ENCODE measurements around the gene ENOX1.

ENOX1 gene

GRCh38 chr13:43669964-43670363 lies 116.8 kb downstream of the ENOX1 start:
- DNase-seq (ENCODE audit: low spot score), result no peak

- no peak for DNase-seq (ENCODE audit: low spot score)
Observed at GRCh38 chr13:43669101-43669500, 117.7 kb downstream of the ENOX1 start.

- DNase-seq (ENCODE audit: low spot score), result no peak
Observed at GRCh38 chr13:43666403-43666802, 120.4 kb downstream of the ENOX1 start.

DNA sequence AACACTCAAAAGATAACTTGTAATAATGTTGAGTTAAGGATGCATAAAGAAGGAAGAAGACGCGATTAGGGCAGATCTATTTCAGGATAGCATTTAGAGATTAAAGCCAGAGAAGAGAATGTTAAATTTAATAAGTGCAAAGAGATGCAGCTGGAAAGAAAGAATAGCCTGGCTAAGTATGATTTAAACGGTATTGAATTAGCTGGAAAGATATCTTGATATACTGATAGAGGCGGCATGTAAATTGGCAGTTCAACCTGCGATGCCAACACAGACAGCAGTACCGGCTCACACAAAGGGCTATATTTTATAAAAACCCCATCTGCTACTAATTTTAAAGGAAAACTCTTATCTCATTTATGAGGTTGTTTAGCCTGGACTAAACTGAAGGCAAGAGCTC lies 121.4 kb downstream of the ENOX1 start:
- DNase-seq (ENCODE audit: low spot score), result no peak

DNA sequence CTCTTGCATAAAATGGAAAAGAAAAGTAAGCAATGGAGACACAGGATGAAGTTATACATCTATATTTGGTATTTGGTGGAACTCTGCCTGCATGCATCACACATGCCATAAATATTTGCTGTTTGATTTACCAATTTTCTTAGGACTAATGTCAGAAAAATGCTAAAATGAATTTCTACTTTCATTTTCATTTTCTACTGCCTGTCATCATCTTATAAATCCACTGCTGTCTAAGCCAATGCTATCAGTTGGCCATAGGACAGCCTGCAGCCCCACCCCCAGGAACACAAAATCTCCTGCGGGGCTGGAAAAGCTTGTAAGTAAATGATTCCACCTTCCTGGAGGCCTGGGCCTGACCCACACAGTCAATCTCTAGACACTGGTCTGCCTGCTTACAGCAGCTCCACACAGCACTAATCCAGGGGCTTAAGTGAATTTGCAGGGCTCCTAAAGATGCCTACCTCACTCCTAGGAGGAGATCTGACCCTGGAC lies 122.0 kb downstream of the ENOX1 start:
- no peak for DNase-seq (ENCODE audit: low spot score)

DNA sequence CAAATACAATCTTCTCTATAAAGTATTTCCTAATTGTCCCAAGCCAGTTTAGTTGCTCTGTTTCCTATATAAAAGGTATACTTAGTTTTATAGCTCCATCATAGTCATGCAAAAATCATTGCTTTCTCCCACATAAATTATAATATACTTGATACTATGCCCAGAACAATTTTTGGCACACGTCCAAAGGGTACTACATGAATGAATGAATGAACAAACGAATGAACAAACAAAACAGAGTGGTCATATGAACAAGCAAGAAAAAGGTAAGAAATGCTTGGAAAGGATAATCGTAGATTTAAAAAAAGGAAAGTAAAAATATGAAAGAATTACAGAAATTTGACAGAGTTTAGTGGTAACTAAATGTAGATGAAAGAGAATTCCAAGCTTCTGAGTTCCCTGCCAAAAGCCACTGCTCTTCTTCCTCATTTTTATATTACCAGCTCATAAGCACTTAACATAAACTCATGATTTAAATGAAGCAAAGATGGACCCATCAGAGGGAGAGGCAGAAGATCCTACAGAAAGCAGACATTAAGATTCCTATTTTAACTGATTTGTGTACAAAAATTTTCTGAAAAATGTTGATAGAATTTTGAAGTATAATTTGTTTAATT lies 123.2 kb downstream of the ENOX1 start:
- no peak for DNase-seq (ENCODE audit: low spot score)

- no peak for DNase-seq (ENCODE audit: low spot score)
Observed at GRCh38 chr13:43662976-43663375, 123.8 kb downstream of the ENOX1 start.

DNA sequence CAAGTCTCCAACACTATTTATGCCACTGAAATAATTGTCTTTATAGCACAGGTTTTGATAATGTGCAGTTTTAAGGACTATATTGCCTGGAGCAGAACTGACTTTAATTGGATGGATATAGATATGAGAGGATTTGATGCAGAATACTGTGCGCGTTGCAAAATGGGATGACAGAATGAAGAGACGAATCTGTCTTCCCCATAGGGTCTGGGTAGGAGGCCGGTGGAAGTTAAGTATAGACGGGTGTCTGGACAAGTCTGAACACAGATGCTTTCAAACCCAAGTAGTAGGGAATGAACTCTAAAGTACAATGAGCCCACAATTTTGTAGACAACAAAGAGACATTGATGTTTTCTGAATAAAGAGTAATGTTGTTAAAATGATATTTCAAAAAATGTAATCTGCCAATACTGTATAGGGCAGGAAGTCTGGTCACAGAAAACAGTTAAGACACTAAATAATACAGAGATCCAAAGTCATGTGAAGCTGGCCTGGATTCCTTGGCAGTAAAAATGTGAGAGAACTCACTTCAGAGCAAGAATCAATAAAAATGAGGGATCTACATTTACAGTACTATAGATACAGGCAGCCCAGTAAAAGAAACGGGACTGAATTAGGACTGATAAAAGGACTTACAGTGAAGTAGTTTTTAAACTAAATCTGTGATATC lies 125.5 kb downstream of the ENOX1 start:
- DNase-seq (ENCODE audit: low spot score), result no peak

- DNase-seq (ENCODE audit: low spot score), result no peak
Observed at GRCh38 chr13:43657485-43657884, 129.3 kb downstream of the ENOX1 start.

- DNase-seq (ENCODE audit: low spot score), result no peak
Observed at GRCh38 chr13:43653980-43654379, 132.8 kb downstream of the ENOX1 start.

DNA sequence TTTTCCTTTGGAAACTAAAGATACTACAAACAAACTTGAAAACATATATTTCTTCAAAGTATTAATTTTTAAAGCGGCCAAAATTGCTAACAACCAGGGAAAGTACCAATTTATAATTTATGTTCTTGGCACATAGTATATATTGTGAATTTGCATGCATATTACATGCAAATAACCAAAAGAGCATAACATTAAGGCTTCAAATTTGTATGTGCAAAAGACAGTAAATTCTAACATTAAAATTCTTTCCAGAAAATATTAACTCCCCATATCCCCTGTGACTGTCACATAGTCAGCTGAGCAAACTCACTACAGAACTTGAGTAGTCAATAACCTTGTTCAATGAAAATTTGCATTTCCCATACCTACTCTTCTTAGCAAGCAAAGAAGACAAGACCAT lies 133.4 kb downstream of the ENOX1 start:
- no peak for DNase-seq (ENCODE audit: low spot score)

GRCh38 chr13:43652760-43653159 lies 134.0 kb downstream of the ENOX1 start:
- no peak for DNase-seq (ENCODE audit: low spot score)

DNA sequence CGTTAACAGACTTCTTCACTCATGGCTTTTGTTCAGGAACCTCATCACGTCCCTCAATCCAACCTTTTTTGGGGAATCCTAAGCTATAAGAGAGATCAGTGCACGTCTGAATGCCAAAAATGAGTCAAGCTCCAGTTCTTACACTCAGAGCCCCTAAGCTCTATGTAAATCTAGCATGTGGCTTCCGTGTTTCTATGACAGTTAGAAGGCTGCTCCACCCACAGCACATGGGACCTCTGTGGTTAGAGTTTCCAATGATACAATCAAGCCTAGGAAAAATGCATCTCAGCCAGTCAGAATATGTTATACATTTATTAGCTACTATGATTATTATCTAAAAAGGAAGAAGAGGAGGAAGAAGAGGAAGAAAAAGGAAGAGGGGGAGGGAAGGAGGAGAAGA lies 135.9 kb downstream of the ENOX1 start:
- DNase-seq (ENCODE audit: low spot score), result no peak

GRCh38 chr13:43648733-43649132 lies 138.0 kb downstream of the ENOX1 start:
- no peak for DNase-seq (ENCODE audit: low spot score)

GRCh38 chr13:43647471-43647870 lies 139.3 kb downstream of the ENOX1 start:
- no peak for DNase-seq (ENCODE audit: low spot score)

GRCh38 chr13:43640476-43640875 lies 146.3 kb downstream of the ENOX1 start:
- no peak for DNase-seq (ENCODE audit: low spot score)

DNA sequence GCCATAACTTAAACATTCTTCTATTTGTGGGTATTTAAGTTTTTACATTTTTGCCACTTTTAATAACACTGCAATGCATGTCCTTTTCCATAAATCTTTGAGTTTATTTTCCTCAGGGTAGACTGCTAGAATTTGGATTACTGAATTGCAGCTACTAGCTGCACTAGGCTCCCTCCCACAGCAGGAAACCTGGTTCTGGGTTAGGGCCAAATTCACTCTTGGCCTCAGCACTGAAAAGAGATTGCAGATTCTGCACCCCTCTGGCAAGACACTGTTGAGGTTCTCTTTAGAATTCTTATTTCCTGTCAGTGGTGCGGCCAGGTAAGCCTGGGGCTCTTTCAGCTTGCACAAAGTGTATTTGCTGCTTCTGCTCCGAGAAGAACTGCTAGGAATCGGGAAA lies 155.7 kb downstream of the ENOX1 start:
- no peak for DNase-seq (ENCODE audit: low spot score)

DNA sequence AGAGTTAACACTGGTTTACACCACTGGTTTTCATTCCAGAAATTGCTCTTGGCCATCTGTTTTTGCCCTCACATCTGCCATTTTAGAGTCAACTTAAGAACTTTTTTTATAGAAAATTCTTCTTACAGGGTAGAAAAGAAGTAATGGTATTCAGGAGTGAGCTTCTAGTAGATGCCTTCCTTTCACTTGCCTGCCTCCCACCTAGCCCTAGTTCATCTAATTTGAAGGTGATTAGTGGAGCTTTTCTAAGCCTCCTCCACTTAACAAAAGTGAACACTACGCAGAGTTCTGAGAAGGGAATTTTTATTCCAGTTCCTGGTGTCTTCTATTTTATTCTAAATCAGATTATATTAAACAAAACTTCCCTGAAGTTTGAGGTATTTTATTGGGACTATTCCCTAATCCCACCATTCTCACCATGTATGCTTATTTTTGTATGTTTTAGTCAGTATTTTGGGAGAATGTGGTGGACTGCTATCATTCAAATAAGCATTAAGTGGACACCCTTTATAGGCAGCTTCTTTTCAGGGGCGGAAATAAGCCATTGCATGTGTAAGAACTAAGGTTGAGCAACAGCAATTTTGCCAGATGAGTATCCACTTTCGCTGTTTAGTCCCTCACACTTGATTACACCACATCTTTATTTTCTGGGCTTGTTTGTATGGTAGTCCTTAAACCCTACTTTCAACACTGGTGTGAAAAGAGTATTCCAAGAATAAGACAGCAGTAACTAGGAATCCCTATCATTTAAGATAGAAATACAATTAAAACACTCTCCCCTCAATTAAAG lies 156.9 kb downstream of the ENOX1 start:
- DNase-seq (ENCODE audit: low spot score), result no peak

DNA sequence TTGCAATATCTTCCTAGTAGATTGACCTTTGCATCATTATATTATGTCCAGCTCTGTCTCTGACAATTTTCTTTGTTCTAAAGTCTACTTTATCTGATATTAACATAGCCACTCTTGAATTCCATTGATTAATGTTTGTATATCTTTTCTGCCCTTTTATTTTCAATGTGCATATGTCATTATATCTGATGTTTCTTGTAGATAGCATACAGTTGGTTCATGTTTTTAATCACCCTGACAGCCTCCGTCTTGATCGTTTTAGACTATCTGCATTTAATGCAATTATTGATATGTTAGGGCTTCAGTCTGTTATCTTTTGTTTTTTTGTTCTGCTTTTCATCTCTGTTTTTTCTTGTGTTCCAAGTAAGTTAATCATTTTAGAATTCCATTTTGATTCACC lies 159.8 kb downstream of the ENOX1 start:
- DNase-seq (ENCODE audit: low spot score), result no peak

DNA sequence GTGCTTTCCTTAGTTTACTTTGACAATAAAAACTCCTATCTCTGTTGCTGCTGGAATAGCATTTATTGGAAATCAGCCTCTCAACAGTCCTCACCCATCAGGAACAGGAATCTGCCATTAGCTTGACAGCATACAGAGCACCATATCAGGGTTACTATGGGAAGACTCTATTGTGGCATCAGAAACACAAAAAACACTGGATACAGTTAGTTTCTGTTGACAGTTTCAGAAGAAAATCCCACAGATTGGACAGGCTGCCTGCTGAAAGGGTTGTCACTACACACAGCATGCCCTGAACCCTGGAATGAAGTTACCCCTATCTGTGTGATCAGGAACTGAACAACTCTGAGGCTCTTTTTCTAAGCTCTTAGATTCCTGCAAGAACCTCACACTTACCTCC lies 172.7 kb downstream of the ENOX1 start:
- DNase-seq (ENCODE audit: low spot score), result no peak

DNA sequence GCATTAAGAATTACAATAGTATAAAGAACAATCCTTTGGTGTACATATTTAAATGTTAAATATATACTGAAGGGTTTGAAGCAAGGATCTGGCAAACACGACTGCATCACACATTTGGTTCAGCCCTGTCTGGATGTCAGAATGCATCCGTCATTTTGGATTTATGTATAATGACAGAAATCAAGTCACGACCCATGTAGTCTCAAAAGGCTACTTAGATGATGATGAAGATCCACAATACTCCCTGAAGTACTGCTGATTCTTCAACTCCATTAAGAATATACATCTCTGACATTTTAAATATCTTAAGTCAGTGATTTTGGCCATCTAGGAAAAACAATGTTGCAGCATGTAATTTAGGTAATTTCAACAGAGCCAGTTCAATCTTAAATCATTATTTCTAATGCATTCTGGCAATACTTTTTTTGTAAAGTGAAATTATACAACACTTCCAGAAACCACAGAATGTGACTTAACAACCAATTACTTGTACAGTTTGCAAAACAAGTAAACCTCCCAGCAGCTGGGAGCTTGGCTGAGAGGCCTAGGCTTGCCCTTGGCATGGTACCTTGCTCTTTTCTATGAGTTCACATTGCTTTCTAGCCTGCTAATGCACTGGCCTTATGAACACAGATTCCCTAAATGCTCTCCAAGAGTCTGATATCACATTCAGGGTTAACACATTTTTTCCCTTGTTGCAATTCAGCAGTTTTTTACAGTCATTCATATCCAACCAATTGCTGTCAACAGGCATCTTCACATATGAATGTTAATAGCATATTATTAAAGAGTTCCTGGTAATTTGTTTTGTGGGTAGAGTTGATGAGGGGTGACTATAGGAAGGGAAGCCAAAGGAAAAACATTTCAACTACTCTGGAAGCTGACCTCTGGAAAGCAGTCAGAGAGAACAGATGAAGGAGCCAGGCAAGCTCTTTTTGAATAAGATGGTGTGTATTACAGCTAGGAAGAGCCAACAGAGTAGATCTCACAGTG lies 175.2 kb downstream of the ENOX1 start:
- DNase-seq (ENCODE audit: low spot score), result no peak
